GM12891 (cell line): Measurements from ENCODE around the gene BOD1L2.

Experiments used
- POLR2A ChIP-seq: IDR thresholded peaks from 2 replicates; pipeline ENCODE4 v1.6.1; 2011; ENCODE audit warnings: low read depth, low read length, control low read depth
- POLR2AphosphoS5 ChIP-seq: IDR thresholded peaks from 2 replicates; pipeline ENCODE4 v1.6.1; 2011; ENCODE audit warnings: low read depth, low read length, control low read depth
- POU2F2 ChIP-seq: IDR thresholded peaks from 2 replicates; pipeline ENCODE4 v1.6.1; 2011; ENCODE audit warnings: low read depth, mild to moderate bottlenecking, control low read depth, low read length, moderate library complexity
- SPI1 ChIP-seq: IDR thresholded peaks from 2 replicates; pipeline ENCODE4 v1.6.1; 2011; ENCODE audit warnings: low read depth, low read length, control low read depth
- TAF1 ChIP-seq: IDR thresholded peaks from 2 replicates; pipeline ENCODE4 v1.6.1; 2011; ENCODE audit warnings: low read depth, low read length, control low read depth

DNA sequence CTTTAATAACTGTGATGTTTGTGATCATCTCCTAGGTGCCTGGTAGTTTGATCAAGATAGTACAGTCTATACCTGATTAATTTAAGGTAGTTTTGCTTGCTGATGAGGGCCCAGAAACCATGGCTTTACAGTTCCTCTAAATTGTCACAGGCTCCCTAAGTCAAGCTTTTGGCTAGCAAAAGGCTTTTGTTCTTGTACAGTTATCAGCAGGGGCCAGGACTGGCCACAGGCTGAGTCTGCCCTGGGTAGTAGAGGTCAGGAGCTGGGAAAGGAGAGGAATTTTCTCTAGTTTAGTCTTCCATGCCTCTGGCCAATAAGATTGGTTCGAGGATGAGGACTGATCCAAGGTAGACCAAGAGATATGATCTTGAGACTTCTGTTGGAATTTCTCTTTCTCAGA is 3.6 kb upstream of the BOD1L2 start:
- TF ChIP-seq POLR2A (no peak), POLR2AphosphoS5 (no peak), TAF1 (no peak), SPI1 (no peak), POU2F2 (no peak)
